Rectal smooth muscle tissue (tissue), 1 donor: ENCODE measurements around the gene ESF1.

Experiments used
- H3K27ac ChIP-seq: one replicate; pipeline ENCODE4 v1.7.0; 2013; ENCODE audit warnings: low read depth, low read length, inconsistent platforms
- H3K27me3 ChIP-seq: one replicate; pipeline ENCODE4 v1.7.0; 2013; ENCODE audit warnings: low read length; ENCODE audit not compliant: control insufficient read depth, insufficient read depth
- H3K36me3 ChIP-seq: one replicate; pipeline ENCODE4 v1.7.0; 2013; ENCODE audit warnings: low read length; ENCODE audit not compliant: control insufficient read depth, insufficient read depth
- H3K4me1 ChIP-seq: one replicate; pipeline ENCODE4 v1.7.0; 2013; ENCODE audit warnings: low read length; ENCODE audit not compliant: control insufficient read depth, insufficient read depth
- H3K4me3 ChIP-seq: one replicate; pipeline ENCODE4 v1.7.0; 2013; ENCODE audit warnings: low read length
- H3K9ac ChIP-seq: one replicate; pipeline ENCODE4 v1.7.0; 2013; ENCODE audit warnings: low read length

Gene ESF1

DNA sequence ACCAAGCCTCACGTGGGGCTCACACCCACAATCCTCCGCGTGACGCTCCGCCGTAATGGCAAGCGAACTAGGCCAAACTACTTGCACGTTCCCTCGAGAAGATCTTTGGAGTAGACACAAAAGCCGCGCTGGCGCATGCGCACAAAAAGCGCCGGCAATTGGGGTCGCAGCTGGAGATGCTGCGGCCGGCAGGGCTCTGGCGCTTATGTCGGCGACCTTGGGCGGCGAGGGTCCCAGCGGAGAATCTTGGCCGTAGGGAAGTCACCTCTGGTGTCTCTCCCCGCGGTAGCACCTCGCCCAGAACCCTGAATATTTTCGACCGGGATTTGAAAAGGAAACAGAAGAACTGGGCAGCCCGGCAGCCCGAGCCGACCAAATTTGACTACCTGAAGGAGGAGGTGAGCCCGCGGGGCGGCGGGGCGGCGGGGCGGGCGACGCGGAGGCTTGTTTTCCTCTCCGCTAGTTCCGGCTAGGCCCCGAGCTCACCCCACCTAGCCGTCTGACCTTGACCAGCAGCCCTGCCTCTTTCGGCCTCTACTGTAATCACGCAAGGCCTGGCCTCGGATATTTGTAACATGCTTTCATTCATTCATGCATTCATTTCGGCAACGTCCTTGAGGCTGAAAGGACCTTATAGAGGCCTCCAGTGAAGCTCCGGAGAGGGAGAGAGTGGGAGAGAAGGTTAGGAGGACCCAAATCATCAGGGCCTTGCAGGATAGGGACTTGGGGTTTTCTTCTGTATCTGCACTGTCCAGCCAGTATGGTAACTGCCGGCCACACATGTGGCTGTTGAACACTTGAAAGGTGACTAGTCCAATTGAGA lies at the start of gene ESF1, which contains the start of gene NDUFAF5:
TSS of gene ESF1 (minus strand) at position 27 of the 823 bp plus-strand sequence. CDS start 1,779 bp downstream, outside the sequence.
TSS of gene NDUFAF5 (plus strand) at position 136 of the 823 bp plus-strand sequence. CDS start at position 177, 41 bp downstream.
- H3K27me3 ChIP-seq: no peaks in the 10 kb centered on the region
- H3K4me1 ChIP-seq: peaks cover 14% of the 10 kb centered on the region
- peak within 1 kb of the TSS; percentile 83 for H3K4me3 ChIP-seq
- peak within 1 kb of the TSS; percentile 88 for H3K27ac ChIP-seq
- H3K36me3 ChIP-seq: peaks cover 6% of the 10 kb centered on the region
- peak within 1 kb of the TSS; percentile 61 for H3K9ac ChIP-seq

- no peak overlapping the region for H3K27ac ChIP-seq
- H3K9ac ChIP-seq: no peak overlapping the region
- H3K27me3 ChIP-seq: no peaks in the 10 kb centered on the region
- no peaks in the 10 kb centered on the region for H3K4me1 ChIP-seq
- no peak overlapping the region for H3K4me3 ChIP-seq
- no peaks in the 10 kb centered on the region for H3K36me3 ChIP-seq
Observed at GRCh38 chr20:13831476-13831875, 46.8 kb upstream of the ESF1 start.

GRCh38 chr20:13825465-13825864 lies 40.7 kb upstream of the ESF1 start:
- no peaks in the 10 kb centered on the region for H3K27me3 ChIP-seq
- H3K4me3 ChIP-seq: no peak overlapping the region
- H3K36me3 ChIP-seq: no peaks in the 10 kb centered on the region
- H3K4me1 ChIP-seq: no peaks in the 10 kb centered on the region
- no peak overlapping the region for H3K9ac ChIP-seq
- no peak overlapping the region for H3K27ac ChIP-seq

DNA sequence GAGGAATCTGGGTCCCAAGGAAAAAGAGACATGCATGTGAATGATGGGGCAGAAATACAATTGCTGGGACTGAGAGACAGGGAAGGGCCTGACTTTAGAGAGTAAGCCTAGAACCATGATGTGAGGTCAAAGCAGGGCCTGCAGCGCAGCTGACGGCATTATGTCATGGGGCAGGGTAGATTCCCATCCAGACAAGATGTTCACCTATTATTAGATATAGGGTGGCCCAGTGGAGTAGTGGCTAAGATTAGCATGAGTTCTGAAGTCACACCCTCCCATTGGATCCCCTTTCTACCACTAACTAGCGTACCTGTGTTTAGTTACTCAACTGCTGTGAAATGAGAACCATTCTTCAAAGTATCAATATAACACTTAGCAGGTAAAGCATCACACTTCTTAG lies 39.7 kb upstream of the ESF1 start:
- Histone ChIP-seq H3K9ac (no peak overlapping the region), H3K27me3 (no peaks in the 10 kb centered on the region), H3K4me1 (peaks cover 2% of the 10 kb centered on the region), H3K27ac (no peak overlapping the region), H3K4me3 (no peak overlapping the region), H3K36me3 (no peaks in the 10 kb centered on the region)

- peaks cover 5% of the 10 kb centered on the region for H3K36me3 ChIP-seq
- no peaks in the 10 kb centered on the region for H3K27me3 ChIP-seq
- no peak overlapping the region for H3K9ac ChIP-seq
- H3K4me1 ChIP-seq: peaks cover 2% of the 10 kb centered on the region
- H3K27ac ChIP-seq: no peak overlapping the region
- H3K4me3 ChIP-seq: no peak overlapping the region
Observed at GRCh38 chr20:13822459-13822858, 37.7 kb upstream of the ESF1 start.

DNA sequence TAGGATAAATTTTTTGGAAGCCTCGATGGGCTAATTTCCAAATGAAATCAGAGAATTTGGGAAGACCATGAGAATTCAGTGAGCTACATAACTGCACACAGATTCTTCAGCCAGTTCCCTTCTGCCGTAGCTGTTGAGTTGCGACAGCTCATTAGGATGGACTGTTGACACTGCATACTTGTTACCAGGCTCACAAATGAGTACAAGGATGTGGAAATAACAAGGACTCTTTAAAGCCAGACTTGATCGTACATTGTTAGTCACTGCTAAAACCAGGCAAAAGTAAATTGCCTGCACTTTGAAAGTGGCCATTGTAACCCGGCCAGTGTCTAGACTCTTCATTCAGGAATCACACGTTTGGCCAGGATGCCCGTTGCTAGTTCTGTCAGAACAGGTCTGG lies 37.2 kb upstream of the ESF1 start:
- Histone ChIP-seq H3K4me3 (no peak overlapping the region), H3K27ac (no peak overlapping the region), H3K36me3 (peaks cover 5% of the 10 kb centered on the region), H3K27me3 (no peaks in the 10 kb centered on the region), H3K4me1 (peaks cover 2% of the 10 kb centered on the region), H3K9ac (no peak overlapping the region)

GRCh38 chr20:13819885-13820645 lies 35.3 kb upstream of the ESF1 start:
- Histone ChIP-seq H3K4me1 (peaks cover 2% of the 10 kb centered on the region), H3K9ac (no peak overlapping the region), H3K4me3 (no peak overlapping the region), H3K27me3 (no peaks in the 10 kb centered on the region), H3K27ac (peak overlapping the region; percentile 4), H3K36me3 (peaks cover 13% of the 10 kb centered on the region)

DNA sequence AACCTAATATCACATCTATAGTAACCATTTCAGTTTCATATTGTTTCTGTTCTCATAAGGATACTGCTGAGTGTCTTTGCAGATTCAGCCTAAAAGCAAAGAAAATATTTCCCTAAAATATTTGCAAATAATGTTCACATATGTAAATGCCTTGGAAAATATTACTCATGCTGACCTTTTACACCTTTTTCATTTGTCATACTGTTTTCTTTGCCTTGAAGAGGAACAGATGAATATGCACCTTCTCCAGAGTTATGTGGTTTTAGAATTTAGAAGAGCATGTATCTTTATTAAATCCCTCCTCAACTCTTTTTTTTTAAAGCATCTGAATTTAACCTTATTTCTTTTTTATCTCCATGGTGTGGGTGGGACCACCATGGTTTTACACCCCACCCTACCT lies 32.6 kb upstream of the ESF1 start:
- H3K27ac ChIP-seq: no peak overlapping the region
- H3K27me3 ChIP-seq: no peaks in the 10 kb centered on the region
- peaks cover 2% of the 10 kb centered on the region for H3K4me1 ChIP-seq
- no peak overlapping the region for H3K9ac ChIP-seq
- H3K36me3 ChIP-seq: peaks cover 17% of the 10 kb centered on the region
- H3K4me3 ChIP-seq: no peak overlapping the region

GRCh38 chr20:13816757-13817156 lies 32.0 kb upstream of the ESF1 start:
- H3K36me3 ChIP-seq: peaks cover 21% of the 10 kb centered on the region
- H3K4me3 ChIP-seq: no peak overlapping the region
- no peak overlapping the region for H3K27ac ChIP-seq
- no peaks in the 10 kb centered on the region for H3K27me3 ChIP-seq
- H3K9ac ChIP-seq: no peak overlapping the region
- H3K4me1 ChIP-seq: peaks cover 2% of the 10 kb centered on the region

- no peak overlapping the region for H3K4me3 ChIP-seq
- H3K9ac ChIP-seq: no peak overlapping the region
- no peaks in the 10 kb centered on the region for H3K4me1 ChIP-seq
- H3K27ac ChIP-seq: no peak overlapping the region
- peaks cover 28% of the 10 kb centered on the region for H3K36me3 ChIP-seq
- no peaks in the 10 kb centered on the region for H3K27me3 ChIP-seq
Observed at GRCh38 chr20:13814672-13815071, 30.0 kb upstream of the ESF1 start.

DNA sequence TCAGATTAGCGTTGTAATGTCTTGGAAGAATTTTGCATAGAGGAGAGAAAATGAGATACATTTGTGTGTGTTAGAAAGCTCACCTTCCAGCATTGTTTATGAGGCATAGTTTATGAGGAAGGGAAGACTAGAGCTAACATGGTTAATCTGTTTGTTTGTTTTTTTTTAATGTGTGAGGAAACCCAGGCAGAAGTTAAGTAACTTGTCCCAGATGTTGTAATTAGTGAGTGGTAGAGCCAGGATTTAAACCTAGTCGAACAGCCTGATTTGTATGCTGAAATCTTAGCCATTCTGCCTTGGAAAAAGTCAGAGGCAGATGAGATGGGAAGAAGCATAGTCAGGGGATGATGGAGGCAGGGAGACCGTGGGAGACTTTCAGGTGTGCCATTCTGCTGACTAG lies 29.2 kb upstream of the ESF1 start:
- Histone ChIP-seq H3K27ac (no peak overlapping the region), H3K4me3 (no peak overlapping the region), H3K27me3 (no peaks in the 10 kb centered on the region), H3K36me3 (peaks cover 32% of the 10 kb centered on the region), H3K9ac (no peak overlapping the region), H3K4me1 (no peaks in the 10 kb centered on the region)

- no peaks in the 10 kb centered on the region for H3K27me3 ChIP-seq
Observed at GRCh38 chr20:13810446-13810845, 25.7 kb upstream of the ESF1 start.

More at GRCh38 chr20:13810446-13810845, 25.7 kb upstream of the ESF1 start:
- Histone ChIP-seq H3K36me3 (peaks cover 19% of the 10 kb centered on the region), H3K9ac (no peak overlapping the region), H3K4me1 (no peaks in the 10 kb centered on the region), H3K4me3 (no peak overlapping the region), H3K27ac (no peak overlapping the region)
